ENCODE measurements around the gene SGMS1.
"Not testable (repeated sequence)": the region's sequence is repeated elsewhere in the genome, so short reads cannot be mapped to it uniquely, and the experiment has no call there.

The SGMS1 gene

GRCh38 chr10:50508315-50509051 lies 115.3 kb downstream of the SGMS1 start:
- DNase-seq (ENCODE audit: low read depth): no peak

- no peak for DNase-seq (ENCODE audit: low read depth)
Observed at GRCh38 chr10:50506861-50507573, 116.7 kb downstream of the SGMS1 start.

- no peak for DNase-seq (ENCODE audit: low read depth)
Observed at GRCh38 chr10:50504389-50504788, 119.4 kb downstream of the SGMS1 start.

GRCh38 chr10:50503661-50504320 lies 120.0 kb downstream of the SGMS1 start:
- no peak for DNase-seq (ENCODE audit: low read depth)

- not testable (repeated sequence) for DNase-seq (ENCODE audit: low read depth)
Observed at GRCh38 chr10:50503156-50503555, 120.6 kb downstream of the SGMS1 start.

GRCh38 chr10:50501924-50502452 lies 121.8 kb downstream of the SGMS1 start:
- no peak for DNase-seq (ENCODE audit: low read depth)

- DNase-seq (ENCODE audit: low read depth): peak; percentile 34
Observed at GRCh38 chr10:50501478-50501877, 122.3 kb downstream of the SGMS1 start.

- no peak for DNase-seq (ENCODE audit: low read depth)
Observed at GRCh38 chr10:50498465-50498864, 125.3 kb downstream of the SGMS1 start.

- peak; percentile 71 for DNase-seq (ENCODE audit: low read depth)
Observed at GRCh38 chr10:50497758-50498157, 126.0 kb downstream of the SGMS1 start.

- no peak for DNase-seq (ENCODE audit: low read depth)
Observed at GRCh38 chr10:50496228-50496627, 127.5 kb downstream of the SGMS1 start.

- no peak for DNase-seq (ENCODE audit: low read depth)
Observed at GRCh38 chr10:50490241-50490640, 133.5 kb downstream of the SGMS1 start.

GRCh38 chr10:50484550-50484949 lies 139.2 kb downstream of the SGMS1 start:
- DNase-seq (ENCODE audit: low read depth): not testable (repeated sequence)

- no peak for DNase-seq (ENCODE audit: low read depth)
Observed at GRCh38 chr10:50480054-50481007, 143.4 kb downstream of the SGMS1 start.

GRCh38 chr10:50477287-50478203 lies 146.2 kb downstream of the SGMS1 start:
- no peak for DNase-seq (ENCODE audit: low read depth)

GRCh38 chr10:50473756-50474155 lies 150.0 kb downstream of the SGMS1 start:
- DNase-seq (ENCODE audit: low read depth): no peak

GRCh38 chr10:50472914-50473313 lies 150.8 kb downstream of the SGMS1 start:
- no peak for DNase-seq (ENCODE audit: low read depth)

- no peak for DNase-seq (ENCODE audit: low read depth)
Observed at GRCh38 chr10:50471583-50471975, 152.2 kb downstream of the SGMS1 start.

GRCh38 chr10:50470798-50471582 lies 152.8 kb downstream of the SGMS1 start:
- peak; percentile 30 for DNase-seq (ENCODE audit: low read depth)

- DNase-seq (ENCODE audit: low read depth): no peak
Observed at GRCh38 chr10:50470345-50470744, 153.4 kb downstream of the SGMS1 start.

- no peak for DNase-seq (ENCODE audit: low read depth)
Observed at GRCh38 chr10:50469778-50470193, 154.0 kb downstream of the SGMS1 start.

Data from ELR (cell line).